GM19035 (cell line): Measurements from ENCODE around the gene PACSIN2.
"Not testable (repeated sequence)": the region's sequence is repeated elsewhere in the genome, so short reads cannot be mapped to it uniquely, and the experiment has no call there.

ENCODE experiments used
- ATAC-seq: cut with Tn5 transposase; IDR thresholded peaks from one replicate; pipeline ENCODE4 v1.9.1; 2021; ENCODE audit not compliant: unreplicated experiment

The PACSIN2 gene

GRCh38 chr22:42966497-42966896 is 48.5 kb downstream of the PACSIN2 start:
- no peak for ATAC-seq

DNA sequence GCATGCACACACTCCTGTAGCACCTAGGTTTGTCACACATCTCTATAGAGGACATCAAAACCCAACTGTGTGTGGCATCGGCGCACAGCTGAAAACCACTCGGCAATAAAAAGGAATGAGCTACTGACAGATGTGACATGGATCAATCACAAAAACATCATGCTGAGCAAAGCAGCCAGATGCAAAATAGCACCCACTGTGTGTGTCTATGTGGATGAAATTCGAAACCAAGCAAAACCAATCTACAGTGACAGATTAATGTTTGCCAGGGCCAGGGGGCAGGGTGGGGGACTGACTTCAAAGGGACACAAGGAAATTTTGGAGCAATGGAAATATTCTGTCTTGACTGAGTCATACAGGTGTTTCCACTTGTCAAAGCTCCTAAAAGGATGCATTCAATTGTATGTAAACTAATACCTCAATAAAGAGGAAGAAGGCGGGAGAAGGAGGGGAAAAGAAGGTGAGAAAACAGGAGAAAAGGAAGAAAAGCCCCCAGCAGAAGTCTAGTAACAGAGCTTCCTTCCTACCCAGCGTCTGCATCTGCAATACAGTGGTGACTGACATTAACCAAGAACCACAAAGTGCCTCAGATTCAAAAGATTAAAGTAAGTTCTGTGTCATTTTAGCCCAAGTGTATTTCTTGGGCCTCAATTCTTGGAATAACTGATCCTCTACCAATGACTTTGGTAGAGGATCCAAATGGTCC is 49.8 kb downstream of the PACSIN2 start:
- no peak for ATAC-seq

DNA sequence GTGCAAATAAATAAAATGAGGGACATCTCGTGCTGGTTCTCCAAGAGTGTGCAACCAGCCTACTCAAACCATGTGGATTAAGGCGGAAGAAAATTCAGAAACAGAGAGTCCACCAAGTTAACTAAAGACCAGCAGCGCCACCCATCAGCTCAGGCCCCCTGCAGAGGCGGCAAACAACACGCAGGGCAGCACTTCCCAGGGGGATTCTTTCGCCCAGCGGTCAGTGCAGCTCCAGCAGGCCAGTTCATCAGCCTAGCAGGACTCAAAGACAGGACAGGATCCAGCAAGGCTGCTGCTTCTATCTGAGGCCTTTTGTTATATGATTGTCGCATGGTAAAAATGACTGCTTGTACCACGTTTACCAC is 51.7 kb downstream of the PACSIN2 start:
- no peak for ATAC-seq

- ATAC-seq: no peak
Observed at GRCh38 chr22:42962295-42963230, 52.4 kb downstream of the PACSIN2 start.

GRCh38 chr22:42961810-42962209 is 53.1 kb downstream of the PACSIN2 start:
- no peak for ATAC-seq

- not testable (repeated sequence) for ATAC-seq
Observed at GRCh38 chr22:42961400-42961690, 53.6 kb downstream of the PACSIN2 start.

- no peak for ATAC-seq
Observed at GRCh38 chr22:42960531-42961399, 54.2 kb downstream of the PACSIN2 start.

DNA sequence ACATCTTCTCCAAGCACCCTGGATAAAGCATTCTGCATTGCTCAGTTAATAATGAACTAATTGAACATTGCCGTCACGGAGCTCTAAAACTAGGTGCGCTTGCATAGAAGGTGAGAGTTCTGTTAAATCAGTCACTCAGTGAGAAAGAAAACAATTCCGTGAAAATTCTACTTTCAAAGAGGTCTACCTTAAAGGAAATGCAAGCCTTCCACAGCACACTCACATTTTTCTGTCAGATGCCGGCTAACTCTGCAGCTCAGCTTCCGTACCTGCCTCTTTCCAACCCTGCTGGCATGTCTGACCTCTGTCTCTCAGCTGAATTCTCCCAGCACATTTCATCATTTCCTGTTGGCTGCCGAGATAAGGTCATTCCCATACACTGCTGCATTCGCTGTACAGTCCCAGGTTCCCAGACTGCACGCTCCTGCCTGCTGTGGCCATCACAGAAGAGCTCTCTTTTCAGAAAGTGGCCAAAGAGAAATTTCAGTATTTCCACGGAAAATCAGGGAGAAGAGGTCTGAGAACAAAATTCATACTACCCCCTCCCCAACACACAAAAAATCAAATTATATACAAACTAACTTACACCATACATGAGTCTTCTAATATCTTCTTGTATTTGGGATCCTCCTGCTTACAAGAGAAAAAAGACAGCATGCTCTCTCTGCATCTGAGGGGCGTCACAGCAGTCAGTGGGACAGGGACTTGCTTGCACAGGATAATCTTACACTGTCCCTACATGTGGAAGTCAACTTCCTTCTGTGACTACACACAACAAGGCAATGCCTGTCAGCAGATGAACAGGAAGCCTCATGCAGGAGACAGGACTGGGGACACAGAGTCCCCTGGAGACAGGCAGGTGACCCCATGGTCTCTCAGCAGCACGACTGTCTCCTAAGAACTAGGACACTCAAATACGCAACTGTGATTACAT is 55.1 kb downstream of the PACSIN2 start:
- no peak for ATAC-seq

GRCh38 chr22:42958937-42959336 is 56.0 kb downstream of the PACSIN2 start:
- no peak for ATAC-seq

DNA sequence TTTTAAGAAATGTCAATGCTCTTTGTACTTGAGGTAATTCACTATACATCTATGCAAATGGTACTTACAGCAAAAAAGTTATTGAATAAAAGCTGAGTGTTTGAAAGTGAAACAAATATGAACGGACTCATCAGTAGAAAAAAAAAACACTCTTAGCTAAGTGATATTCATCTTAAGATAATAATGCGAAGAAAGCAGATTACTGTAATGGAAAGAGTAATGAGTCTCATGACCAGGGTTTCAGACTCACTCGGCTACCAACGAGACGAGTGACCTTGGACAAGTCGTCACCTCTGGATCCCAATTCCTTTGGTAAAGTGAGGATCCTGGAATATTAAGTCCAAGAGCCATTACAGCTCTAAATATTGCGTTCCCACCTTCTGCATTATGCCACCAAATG is 57.0 kb downstream of the PACSIN2 start:
- ATAC-seq: no peak

DNA sequence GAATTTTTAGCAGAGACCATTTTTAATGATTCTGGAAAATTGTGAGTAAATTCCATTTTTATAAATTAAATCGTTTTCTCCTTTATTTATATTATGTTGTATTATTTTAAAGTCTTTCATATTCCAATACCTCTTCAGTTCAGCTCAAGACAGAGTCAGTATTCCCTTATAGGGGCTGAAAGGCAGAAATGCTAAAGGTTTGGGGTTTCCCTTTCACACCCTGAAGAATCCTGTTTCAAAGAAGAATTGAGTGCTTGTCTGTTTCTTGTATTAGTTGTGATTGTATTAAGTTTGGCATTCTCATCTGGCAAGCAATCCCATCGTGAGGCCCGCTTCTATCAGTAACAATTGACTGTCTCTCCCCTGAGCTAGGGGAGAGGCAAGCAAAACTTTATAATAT is 57.4 kb downstream of the PACSIN2 start:
- no peak for ATAC-seq

GRCh38 chr22:42955848-42956247 is 59.1 kb downstream of the PACSIN2 start:
- ATAC-seq: no peak

GRCh38 chr22:42955087-42955635 is 59.8 kb downstream of the PACSIN2 start:
- no peak for ATAC-seq

DNA sequence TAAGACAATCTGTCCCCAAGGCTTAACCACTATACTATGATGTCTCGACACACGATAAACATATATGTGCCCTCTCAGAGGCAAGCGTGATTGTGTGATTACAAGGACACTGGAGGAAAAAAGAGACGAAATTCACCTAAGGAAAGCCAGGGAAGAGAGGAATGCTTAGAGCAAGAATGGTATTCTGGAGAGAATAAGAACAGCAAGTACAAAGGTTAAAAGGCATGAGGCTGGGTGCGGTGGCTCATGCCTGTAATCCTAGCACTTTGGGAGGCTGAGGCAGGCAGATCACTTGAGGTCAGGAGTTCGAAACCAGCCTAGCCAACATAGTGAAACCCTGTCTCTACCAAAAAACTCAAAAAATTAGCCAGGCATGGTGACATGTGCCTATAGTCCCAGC is 61.2 kb downstream of the PACSIN2 start:
- not testable (repeated sequence) for ATAC-seq

DNA sequence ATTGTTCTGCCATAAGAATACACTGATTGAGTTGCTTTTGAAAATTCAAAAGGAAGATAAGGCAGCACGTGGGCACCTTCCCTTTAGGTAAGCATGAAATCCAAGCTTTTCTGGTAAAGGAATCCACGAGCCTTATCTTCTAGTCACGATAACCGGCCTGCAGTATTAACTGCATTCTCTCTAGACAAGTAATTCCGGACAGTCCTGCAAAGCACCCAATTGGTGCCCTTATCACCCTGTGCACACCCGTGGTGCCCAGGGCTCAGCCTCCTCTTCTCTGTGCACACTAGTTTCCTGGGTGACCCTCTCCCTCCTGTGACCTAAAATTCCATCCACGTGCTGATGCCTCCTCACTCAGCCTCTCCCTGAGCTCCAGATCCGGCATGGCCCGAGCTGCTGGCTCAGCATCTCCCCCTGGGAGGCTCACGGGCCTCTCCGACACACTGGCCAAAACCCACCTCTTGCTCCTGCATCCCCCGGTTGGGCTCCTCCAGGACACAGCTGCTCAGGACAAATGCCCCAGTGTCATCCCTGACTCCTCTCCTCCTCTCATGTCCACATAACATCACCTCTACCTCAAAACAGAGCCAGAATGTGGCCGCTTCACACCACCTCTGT is 63.7 kb downstream of the PACSIN2 start:
- ATAC-seq: no peak

GRCh38 chr22:42950281-42950680 is 64.7 kb downstream of the PACSIN2 start:
- no peak for ATAC-seq

DNA sequence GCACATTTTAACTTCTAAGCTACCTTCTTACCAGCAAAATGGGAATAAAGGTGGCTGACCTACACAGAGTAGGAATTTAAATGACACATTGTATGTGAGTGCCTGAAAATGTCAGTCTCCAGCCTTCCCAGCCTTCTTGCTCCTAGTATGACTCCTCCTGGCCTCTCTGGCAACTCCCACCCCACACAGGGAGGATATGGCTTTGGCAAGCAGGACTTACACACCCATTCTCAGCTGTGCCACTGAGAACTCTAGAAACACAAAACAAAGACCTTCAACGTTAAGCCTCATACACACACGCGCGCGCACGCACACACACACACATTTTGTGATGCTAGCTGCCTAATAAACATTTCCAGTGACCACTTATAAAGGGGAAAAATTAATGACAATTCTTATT is 65.8 kb downstream of the PACSIN2 start:
- ATAC-seq: no peak

DNA sequence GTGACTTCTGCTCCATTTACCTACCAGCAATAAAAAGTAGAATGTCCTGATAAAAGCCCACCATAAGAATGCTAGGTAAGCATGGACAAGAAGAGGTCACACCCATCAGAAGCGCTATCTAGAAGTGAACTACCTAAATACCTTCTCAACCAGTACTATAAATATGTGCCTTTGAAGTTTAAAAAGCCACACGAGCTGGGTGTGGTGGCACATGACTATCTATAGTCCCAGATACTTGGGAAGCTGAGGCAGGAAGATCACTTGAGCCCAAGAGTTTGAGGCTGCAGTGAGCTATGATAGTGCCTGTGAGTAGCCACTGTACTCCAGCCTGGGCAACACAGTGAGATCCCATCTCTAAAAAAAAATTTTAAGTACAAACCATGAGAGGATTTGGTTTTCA is 66.7 kb downstream of the PACSIN2 start:
- no peak for ATAC-seq

- ATAC-seq: no peak
Observed at GRCh38 chr22:42947211-42947990, 67.5 kb downstream of the PACSIN2 start.
